ENCODE measurements around the gene DEFB110.

Gene DEFB110

DNA sequence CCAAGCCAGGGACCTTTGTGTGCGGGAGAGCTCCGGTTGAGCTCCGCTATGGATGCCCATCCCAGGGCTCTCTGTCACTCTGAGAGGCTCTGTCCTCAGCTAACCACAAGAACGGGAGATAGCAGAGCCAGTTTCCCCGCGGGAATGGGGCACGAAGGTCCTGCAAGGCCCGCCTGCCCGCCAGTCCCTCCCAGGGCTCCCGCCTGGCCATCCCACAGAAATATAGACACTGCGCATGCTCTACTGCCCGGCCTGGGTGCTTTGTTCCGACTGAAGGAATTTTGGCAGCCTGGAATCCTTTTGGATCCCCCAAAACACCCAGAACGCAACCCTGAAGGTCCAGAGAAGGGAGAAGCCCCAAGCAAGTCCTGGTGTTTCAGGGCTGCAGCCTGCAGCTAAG lies 8.6 kb upstream of the DEFB110 start:
- no peak for DNase-seq (ENCODE audit: low read depth)
- H3K4me3 ChIP-seq (replicated peaks; ENCODE audit: low read depth, low read length): no peak overlapping the region
- TF ChIP-seq, protein P1, sequence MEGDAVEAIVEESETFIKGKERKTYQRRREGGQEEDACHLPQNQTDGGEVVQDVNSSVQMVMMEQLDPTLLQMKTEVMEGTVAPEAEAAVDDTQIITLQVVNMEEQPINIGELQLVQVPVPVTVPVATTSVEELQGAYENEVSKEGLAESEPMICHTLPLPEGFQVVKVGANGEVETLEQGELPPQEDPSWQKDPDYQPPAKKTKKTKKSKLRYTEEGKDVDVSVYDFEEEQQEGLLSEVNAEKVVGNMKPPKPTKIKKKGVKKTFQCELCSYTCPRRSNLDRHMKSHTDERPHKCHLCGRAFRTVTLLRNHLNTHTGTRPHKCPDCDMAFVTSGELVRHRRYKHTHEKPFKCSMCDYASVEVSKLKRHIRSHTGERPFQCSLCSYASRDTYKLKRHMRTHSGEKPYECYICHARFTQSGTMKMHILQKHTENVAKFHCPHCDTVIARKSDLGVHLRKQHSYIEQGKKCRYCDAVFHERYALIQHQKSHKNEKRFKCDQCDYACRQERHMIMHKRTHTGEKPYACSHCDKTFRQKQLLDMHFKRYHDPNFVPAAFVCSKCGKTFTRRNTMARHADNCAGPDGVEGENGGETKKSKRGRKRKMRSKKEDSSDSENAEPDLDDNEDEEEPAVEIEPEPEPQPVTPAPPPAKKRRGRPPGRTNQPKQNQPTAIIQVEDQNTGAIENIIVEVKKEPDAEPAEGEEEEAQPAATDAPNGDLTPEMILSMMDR (IDR thresholded peaks at IDR 0.05; ENCODE audit: low read length, missing control alignments): no peak

DNA sequence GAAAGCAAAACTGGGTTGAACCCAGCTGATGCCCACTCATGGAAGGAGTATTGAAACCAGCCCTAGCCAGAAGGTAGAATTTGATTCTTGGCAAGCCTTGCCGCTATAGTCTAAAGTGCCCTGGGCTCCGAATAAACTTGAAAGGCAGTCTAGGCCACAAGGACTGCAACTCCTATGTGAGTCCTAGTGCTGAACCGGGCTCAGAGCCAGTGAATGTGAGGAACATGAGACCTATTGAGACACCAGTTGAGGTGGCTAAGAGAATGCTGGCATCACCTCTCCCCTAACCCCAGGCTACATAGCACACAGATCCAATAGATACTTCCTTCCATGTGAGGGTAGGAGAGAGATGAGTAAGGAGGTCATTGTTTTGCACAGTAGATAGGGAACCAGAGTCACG lies 3.5 kb upstream of the DEFB110 start:
- H3K4me3 ChIP-seq (replicated peaks; ENCODE audit: low read depth, low read length): no peak overlapping the region
- no peak for DNase-seq (ENCODE audit: low read depth)
- TF ChIP-seq, protein P1 (IDR thresholded peaks at IDR 0.05; ENCODE audit: low read length, missing control alignments): no peak

DNA sequence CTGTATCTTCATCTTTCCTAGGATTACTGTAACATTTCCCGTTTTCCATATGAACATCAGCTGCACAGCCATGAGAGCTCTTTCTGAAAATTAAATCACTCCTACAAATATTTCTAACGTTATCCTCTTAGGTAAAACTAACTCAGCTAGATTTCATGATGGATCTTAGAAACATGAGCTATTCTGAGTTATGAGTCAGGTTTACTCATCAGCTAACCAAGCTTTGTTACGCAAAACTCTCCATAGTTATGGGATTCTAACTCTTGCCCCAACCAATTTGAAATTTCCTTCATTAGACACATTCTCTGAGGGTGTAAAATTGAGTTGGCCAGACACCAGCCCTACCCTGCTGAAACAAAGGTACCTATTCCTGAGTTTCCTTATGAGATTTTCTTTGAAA lies 14.0 kb downstream of the DEFB110 start:
- H3K4me3 ChIP-seq (replicated peaks; ENCODE audit: low read depth, low read length): no peak overlapping the region
- no peak for DNase-seq (ENCODE audit: low read depth)
- TF ChIP-seq, protein P1 (IDR thresholded peaks at IDR 0.05; ENCODE audit: low read length, missing control alignments): no peak

DNA sequence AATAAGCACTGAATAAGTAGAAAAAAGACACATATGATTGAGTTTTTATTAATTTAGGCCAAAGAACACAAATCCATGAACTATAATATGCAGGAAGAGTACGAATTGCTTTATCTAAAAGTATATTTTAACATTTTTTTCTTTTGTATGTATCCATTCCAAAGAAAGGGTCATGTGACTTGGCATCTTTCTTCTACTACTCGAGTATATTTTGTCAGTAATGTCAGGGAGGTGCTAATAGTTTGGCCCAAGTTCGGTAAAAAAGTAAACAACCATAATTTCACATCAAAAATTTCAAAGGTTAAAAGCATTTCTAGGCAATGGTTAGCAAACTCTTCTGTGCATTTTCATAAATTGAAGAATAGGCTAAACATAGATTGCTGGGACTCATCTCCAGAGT lies 18.7 kb downstream of the DEFB110 start:
- no peak overlapping the region for H3K4me3 ChIP-seq (replicated peaks; ENCODE audit: low read depth, low read length)
- TF ChIP-seq, protein P1 (IDR thresholded peaks at IDR 0.05; ENCODE audit: low read length, missing control alignments): no peak
- DNase-seq (ENCODE audit: low read depth): no peak

DNA sequence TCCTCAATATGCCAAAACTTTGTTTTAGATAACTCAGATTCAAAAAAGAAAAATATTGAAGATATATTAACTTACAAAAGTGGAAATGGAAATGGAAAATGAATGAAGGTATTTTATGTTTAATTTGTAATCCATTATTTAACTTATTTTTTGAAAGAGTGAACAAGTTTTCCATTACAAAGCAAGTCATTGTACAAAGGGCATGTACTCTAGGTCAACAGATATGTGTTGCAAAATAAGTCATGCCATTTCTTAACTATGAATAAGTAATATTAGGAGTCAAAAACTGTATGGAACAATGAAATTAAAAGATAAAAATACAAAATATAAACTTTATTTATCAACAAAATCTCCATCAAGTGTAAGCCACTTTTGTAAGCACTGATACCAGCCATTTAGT lies 26.5 kb downstream of the DEFB110 start:
- TF ChIP-seq, protein P1 (IDR thresholded peaks at IDR 0.05; ENCODE audit: low read length, missing control alignments): no peak
- DNase-seq (ENCODE audit: low read depth): no peak
- no peak overlapping the region for H3K4me3 ChIP-seq (replicated peaks; ENCODE audit: low read depth, low read length)

DNA sequence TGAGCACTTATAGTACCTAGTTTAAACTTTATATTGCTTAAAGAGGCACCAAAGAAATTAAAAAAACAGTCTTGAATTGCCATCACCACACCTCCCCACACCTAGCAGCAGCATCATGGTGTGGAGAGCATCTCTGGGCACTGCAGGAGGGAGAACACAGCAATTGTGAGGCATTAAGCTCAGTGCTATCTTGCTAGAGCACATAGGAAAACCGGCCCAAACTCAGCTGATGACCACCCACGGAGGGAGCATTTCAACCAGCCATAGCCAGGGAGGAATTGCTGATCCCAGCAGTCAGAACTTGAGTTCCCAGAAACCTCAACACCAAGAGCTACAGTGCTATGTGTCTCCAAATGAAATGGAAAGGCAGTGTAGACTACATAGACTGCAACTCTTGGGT lies 32.9 kb downstream of the DEFB110 start:
- DNase-seq (ENCODE audit: low read depth): no peak
- TF ChIP-seq, protein P1 (IDR thresholded peaks at IDR 0.05; ENCODE audit: low read length, missing control alignments): no peak

DNA sequence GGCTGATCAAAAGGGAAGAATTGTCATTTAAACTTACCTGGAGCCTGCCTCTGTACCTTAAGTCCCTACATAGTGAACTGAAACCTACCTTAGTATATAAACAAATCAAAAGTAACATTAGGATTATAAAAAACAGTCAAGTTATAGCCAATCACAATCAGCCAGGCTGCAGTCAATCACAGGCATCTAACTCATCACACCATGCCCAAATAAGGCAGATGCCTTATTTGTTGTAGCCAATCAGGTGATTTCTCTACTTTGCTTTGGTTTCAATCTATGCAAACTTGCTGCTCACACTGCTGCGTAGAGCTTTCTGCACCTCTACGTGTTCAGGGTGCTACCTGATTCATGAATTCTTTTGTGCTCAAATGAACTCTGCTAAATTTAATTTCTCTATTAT lies 34.0 kb downstream of the DEFB110 start:
- no peak overlapping the region for H3K4me3 ChIP-seq (replicated peaks; ENCODE audit: low read depth, low read length)
- no peak for DNase-seq (ENCODE audit: low read depth)
- TF ChIP-seq, protein P1 (IDR thresholded peaks at IDR 0.05; ENCODE audit: low read length, missing control alignments): no peak

More for the DNA sequence above, 32.9 kb downstream of the DEFB110 start:
- H3K4me3 ChIP-seq (replicated peaks; ENCODE audit: low read depth, low read length): no peak overlapping the region
